OCI-LY7 (cell line): ENCODE results near the gene DPH1. TPM values are rescaled to one million over a fixed set of nuclear protein-coding genes. Genes with fewer than 3 reads are reported as not detected.

Source experiments
- BruUV-seq: library from RNA; stranded (reverse); fragments of 400-500 nt; replicated peaks from 2 replicates; lab custom pipeline; 2021; lab: Mats Ljungman, UMichigan
- CTCF ChIA-PET: fragments of 300-600 bp; sonication (Branson Sonifier 250); formaldehyde crosslinking; loops from one replicate; lab custom pipeline; 2022; ENCODE audit warnings: antibody characterized with exemption; ENCODE audit not compliant: unreplicated experiment; lab: Charles Lee
- POLR2A ChIA-PET: fragments of 300-600 bp; sonication (Branson Sonifier 250); formaldehyde crosslinking; loops from one replicate; lab custom pipeline; 2022; ENCODE audit warnings: antibody characterized with exemption; lab: Charles Lee
- DNase-seq: peaks from one replicate; pipeline ENCODE4 v3.0.0-alpha.2; 2015; ENCODE audit warnings: low spot score
- H2AFZ ChIP-seq: fragments of 200-600 bp; sonication (generic), shearing (Covaris generic); 2 replicates; pipeline ENCODE4 v1.6.1; 2014; ENCODE audit warnings: mild to moderate bottlenecking, antibody characterized with exemption, low read length, moderate library complexity
- H3K27ac ChIP-seq: fragments of 200-600 bp; sonication (generic); 2 replicates; pipeline ENCODE4 v1.5.1; 2014; ENCODE audit warnings: mixed run types, low read depth, mild to moderate bottlenecking, moderate library complexity, low read length, inconsistent platforms; ENCODE audit not compliant: poor library complexity, severe bottlenecking
- H3K36me3 ChIP-seq: fragments of 200-600 bp; sonication (generic); 2 replicates; pipeline ENCODE4 v1.6.1; 2014; ENCODE audit warnings: mild to moderate bottlenecking, antibody characterized with exemption, low read length, moderate library complexity, mixed read lengths; ENCODE audit not compliant: insufficient read depth
- H3K4me1 ChIP-seq: fragments of 200-600 bp; sonication (generic); 2 replicates; pipeline ENCODE4 v1.5.1; 2014; ENCODE audit warnings: mild to moderate bottlenecking, low read length; ENCODE audit not compliant: insufficient read depth, poor library complexity, severe bottlenecking
- H3K4me2 ChIP-seq: fragments of 200-600 bp; sonication (generic); 2 replicates; pipeline ENCODE4 v1.6.1; 2014; ENCODE audit warnings: mild to moderate bottlenecking, low read length
- H3K4me3 ChIP-seq: fragments of 200-600 bp; sonication (generic); 2 replicates; pipeline ENCODE4 v1.5.1; 2014; ENCODE audit warnings: mild to moderate bottlenecking, low read depth, low read length; ENCODE audit not compliant: poor library complexity, severe bottlenecking
- H3K79me2 ChIP-seq: fragments of 200-600 bp; sonication (generic); 2 replicates; pipeline ENCODE4 v1.6.1; 2016; ENCODE audit warnings: low read depth, mild to moderate bottlenecking, low read length, moderate library complexity, mixed read lengths; ENCODE audit not compliant: insufficient read depth
- H3K9me2 ChIP-seq: fragments of 200-600 bp; sonication (generic); 2 replicates; pipeline ENCODE4 v1.6.1; 2016; ENCODE audit warnings: mild to moderate bottlenecking, low read length, mixed read lengths; ENCODE audit not compliant: insufficient read depth
- H3K9me3 ChIP-seq: fragments of 200-600 bp; sonication (generic); 2 replicates; pipeline ENCODE4 v1.6.1; 2014; ENCODE audit warnings: mild to moderate bottlenecking, mixed run types, low read length, mixed read lengths
- H4K20me1 ChIP-seq: fragments of 200-600 bp; sonication (generic); 2 replicates; pipeline ENCODE4 v1.6.1; 2014; ENCODE audit warnings: mild to moderate bottlenecking, antibody characterized with exemption, low read length, moderate library complexity, mixed read lengths; ENCODE audit not compliant: insufficient read depth
- EZH2phosphoT487 ChIP-seq: fragments of 200-600 bp; sonication (generic); IDR thresholded peaks from 2 replicates; pipeline ENCODE4 v1.6.1; 2018; ENCODE audit warnings: low read depth, borderline replicate concordance, mild to moderate bottlenecking, mixed run types, antibody characterized with exemption, low read length, moderate library complexity, mixed read lengths
- intact Hi-C: fragments of 100-400 bp; cut with micrococcal nuclease; formaldehyde crosslinking; loops from one replicate; pipeline ENCODE4 v1.10.0; 2022; ENCODE audit not compliant: unreplicated experiment
- total RNA-seq, 2 experiments: library from RNA; depleted of rRNA in 1 of 2; stranded (reverse); fragments of >200 nt in 1 of 2; shearing (Covaris generic) in 1 of 2; gene quantifications; 2 replicates each; pipeline ENCODE4 v1.2.3, GENCODE V29; 2014 to 2022
- TF ChIP-seq, protein P1 (sequence below): fragments of 200-600 bp; sonication (generic); conservative IDR thresholded peaks from 2 replicates; pipeline ENCODE4 v1.5.1; 2014; ENCODE audit warnings: mild to moderate bottlenecking, antibody characterized with exemption, low read length, moderate library complexity, mixed read lengths

Gene DPH1
- total RNA-seq, 2 experiments from 2014 or later, result 26.5 to 35.1 TPM

DNA sequence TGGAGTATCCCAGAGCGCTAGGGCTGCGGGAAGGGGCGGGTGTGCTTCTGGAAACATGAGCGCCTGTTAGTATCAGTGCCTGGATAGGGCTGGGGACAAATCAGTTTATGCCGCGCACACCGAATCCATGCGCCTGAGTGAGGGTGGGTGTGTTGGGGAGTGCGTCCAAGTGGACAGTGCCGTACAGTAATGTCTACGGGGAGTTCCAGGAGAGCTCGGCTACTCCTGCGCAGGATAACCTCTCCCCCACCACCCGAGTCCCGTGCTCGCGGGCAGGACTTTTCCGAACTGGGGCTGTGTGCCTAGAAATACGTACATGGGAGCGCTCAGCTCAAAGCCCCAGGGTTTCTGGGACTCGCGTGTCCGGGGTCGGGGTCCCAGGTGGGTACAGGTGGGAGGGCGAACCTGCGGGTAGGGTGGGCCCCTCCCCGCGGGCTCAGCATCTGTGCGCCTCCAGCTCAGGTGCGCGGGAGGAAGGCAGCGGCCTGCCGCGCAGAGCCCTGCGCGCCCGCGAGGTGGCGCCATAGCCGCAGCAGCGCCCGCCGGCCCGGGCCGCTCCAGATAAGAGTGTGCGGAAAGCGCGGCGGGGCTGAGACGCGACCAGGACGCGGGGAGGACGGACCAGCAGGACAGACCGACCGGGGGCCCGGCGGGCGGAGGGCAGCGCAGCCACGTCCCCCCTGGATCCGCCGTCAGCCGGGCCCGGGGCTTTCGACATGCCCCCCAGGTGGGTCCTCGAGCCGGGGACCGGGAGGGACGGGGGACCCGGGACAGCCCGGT lies 24.7 kb downstream of the DPH1 start, which contains the start of gene HIC1:
Gene HIC1 (plus strand): TSS at position 592 of the 780 bp plus-strand sequence. CDS start 1,588 bp downstream, outside the sequence.
- intact Hi-C loops, result loop anchor here (1.0 to 5.0 kb wide), 3 partner anchors 190 to 283 kb away; partner anchors contain the start of genes SGSM2 and TSR1
- DNase-seq, result peak; percentile 78
- Histone ChIP-seq H4K20me1 (no peaks in the 10 kb centered on the region), H3K36me3 (no peaks in the 10 kb centered on the region), H3K4me1 (peaks cover 41% of the 10 kb centered on the region), H3K9me3 (no peaks in the 10 kb centered on the region), H2AFZ (peak within 1 kb of the TSS; percentile 1; the same call in 1 of the 2 replicates), H3K4me2 (peak within 1 kb of the TSS; percentile 80), H3K79me2 (no peaks in the 10 kb centered on the region), H3K4me3 (peak within 1 kb of the TSS; percentile 68), H3K27ac (no peak within 1 kb of the TSS), H3K9me2 (no peaks in the 10 kb centered on the region)
- ChIA-PET POLR2A (interaction anchor here (0.5 to 0.8 kb wide), 2 partner anchors 182 to 232 kb away, joined by 3 to 4 read pairs; no protein-coding TSS in a partner anchor), CTCF (interaction anchor here (0.6 to 2.0 kb wide), 4 partner anchors 33 to 190 kb away, joined by 3 to 9 read pairs (median 4); no protein-coding TSS in a partner anchor)
- no peak for TF ChIP-seq EZH2phosphoT487
- TF ChIP-seq, protein P1, sequence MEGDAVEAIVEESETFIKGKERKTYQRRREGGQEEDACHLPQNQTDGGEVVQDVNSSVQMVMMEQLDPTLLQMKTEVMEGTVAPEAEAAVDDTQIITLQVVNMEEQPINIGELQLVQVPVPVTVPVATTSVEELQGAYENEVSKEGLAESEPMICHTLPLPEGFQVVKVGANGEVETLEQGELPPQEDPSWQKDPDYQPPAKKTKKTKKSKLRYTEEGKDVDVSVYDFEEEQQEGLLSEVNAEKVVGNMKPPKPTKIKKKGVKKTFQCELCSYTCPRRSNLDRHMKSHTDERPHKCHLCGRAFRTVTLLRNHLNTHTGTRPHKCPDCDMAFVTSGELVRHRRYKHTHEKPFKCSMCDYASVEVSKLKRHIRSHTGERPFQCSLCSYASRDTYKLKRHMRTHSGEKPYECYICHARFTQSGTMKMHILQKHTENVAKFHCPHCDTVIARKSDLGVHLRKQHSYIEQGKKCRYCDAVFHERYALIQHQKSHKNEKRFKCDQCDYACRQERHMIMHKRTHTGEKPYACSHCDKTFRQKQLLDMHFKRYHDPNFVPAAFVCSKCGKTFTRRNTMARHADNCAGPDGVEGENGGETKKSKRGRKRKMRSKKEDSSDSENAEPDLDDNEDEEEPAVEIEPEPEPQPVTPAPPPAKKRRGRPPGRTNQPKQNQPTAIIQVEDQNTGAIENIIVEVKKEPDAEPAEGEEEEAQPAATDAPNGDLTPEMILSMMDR, result peak; percentile 84
- no TSS peak for BruUV-seq

DNA sequence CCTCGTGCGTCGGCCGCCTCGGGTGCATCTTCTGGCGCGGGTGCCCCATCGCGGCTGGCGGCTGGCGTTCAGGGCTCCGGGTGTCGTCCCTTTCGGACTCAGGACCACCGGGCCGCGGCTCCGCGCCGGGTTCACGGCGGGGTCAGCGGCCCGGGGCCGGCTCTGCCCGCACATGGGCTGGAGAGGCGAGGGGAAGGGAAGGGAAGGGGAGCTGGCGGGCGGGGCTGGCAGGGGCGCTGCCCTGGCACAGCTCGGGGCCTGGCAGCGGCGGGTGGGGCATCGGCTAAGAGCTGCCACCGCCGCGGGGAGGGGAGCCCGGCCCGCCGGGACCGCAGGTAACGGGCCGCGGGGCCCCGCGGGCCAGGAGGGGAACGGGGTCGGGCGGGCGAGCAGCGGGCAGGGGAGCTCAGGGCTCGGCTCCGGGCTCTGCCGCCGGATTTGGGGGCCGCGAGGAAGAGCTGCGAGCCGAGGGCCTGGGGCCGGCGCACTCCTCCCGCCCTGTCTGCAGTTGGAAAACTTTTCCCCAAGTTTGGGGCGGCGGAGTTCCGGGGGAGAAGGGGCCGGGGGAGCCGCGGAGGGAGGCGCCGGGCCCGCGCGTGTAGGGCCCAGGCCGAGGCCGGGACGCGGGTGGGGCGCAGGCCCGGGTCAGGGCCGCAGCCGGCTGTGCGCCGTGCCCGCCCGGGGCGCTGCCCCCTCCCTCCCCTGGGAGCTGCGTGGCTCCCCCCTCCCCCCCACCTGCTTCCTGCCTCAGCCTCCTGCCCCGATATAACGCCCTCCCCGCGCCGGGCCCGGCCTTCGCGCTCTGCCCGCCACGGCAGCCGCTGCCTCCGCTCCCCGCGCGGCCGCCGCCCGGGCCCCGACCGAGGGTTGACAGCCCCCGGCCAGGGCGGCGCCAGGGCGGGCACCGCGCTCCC lies 25.6 kb downstream of the DPH1 start:
- CTCF ChIA-PET, result interaction anchor here (2.0 kb wide), 1 partner anchor 189 kb away, joined by 9 read pairs; no protein-coding TSS in a partner anchor
- Histone ChIP-seq H3K36me3 (no peaks in the 10 kb centered on the region), H3K27ac (no peak overlapping the region), H3K4me2 (peak overlapping the region; percentile 80), H3K4me3 (peak overlapping the region; percentile 59), H4K20me1 (no peaks in the 10 kb centered on the region), H2AFZ (no peak overlapping the region), H3K9me2 (no peaks in the 10 kb centered on the region), H3K9me3 (no peaks in the 10 kb centered on the region), H3K79me2 (no peaks in the 10 kb centered on the region), H3K4me1 (peaks cover 36% of the 10 kb centered on the region)
- intact Hi-C loops, result loop anchor here (1.0 kb wide), 2 partner anchors 189 to 227 kb away; no protein-coding TSS in a partner anchor
- POLR2A ChIA-PET, result interaction anchor here (0.5 to 0.8 kb wide), 2 partner anchors 181 to 231 kb away, joined by 3 to 4 read pairs; no protein-coding TSS in a partner anchor
- TF ChIP-seq, protein P1, result no peak
- 0 out of 2 replicates have a peak, but pooled peaks have one; percentile 35 for TF ChIP-seq EZH2phosphoT487
- BruUV-seq, result no TSS peak
- DNase-seq, result no peak
